GM18873 (cell line): ENCODE results near the gene OR6X1.

Experiments
- ATAC-seq: cut with Tn5 transposase; IDR thresholded peaks from one replicate; pipeline ENCODE4 v1.9.1; 2021; ENCODE audit warnings: mild to moderate bottlenecking, moderate library complexity, moderate number of reproducible peaks; ENCODE audit not compliant: unreplicated experiment, low FRiP score

The OR6X1 gene

DNA sequence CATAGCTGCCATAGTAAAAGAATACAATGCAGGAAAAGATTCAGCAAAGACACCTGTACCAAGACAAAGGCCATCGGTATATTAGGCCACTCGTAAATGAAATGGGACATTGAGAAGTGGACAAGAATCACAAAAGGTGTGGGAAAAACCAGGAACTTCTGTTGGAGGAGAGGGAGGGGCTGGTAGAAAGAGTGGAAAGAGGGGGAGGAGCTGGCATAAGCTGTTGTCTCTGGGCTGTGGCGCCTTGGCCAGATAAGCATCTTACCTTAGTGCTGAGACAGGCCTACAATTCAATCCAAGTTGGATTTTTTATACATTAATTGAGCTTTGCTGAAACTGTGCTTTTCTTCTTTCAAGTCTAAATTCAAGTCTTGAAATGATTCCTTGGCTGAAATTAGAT lies 50.0 kb downstream of the OR6X1 start:
- ATAC-seq = no peak
